ENCODE measurements around the gene SPEF1. TPM values are rescaled to one million over a fixed set of nuclear protein-coding genes. Genes with fewer than 3 reads are reported as not detected.

Gene SPEF1
- total and polyA plus RNA-seq, 2 of the 4 experiments (the other 2 are of a cell fraction) = 0.15 TPM; not detected in 1

GRCh38 chr20:3826420-3826819 lies 45.2 kb upstream of the SPEF1 start:
- H3K23ac ChIP-seq (ENCODE audit: low read depth, low read length) = no peak overlapping the region
- H3K9me3 ChIP-seq (ENCODE audit: control insufficient read depth, insufficient read depth, low read length) = no peaks in the 10 kb centered on the region
- peaks cover 36% of the 10 kb centered on the region for H3K36me3 ChIP-seq (ENCODE audit: control insufficient read depth, insufficient read depth, low read length)
- no peak for DNase-seq
- intact Hi-C loops (cut with micrococcal nuclease) = no loop called here
- no peaks in the 10 kb centered on the region; the same call in 1 of the 2 replicates for H3K4me1 ChIP-seq (ENCODE audit: control insufficient read depth, insufficient read depth, low read length)
- H3K4me3 ChIP-seq (ENCODE audit: insufficient read depth, low read depth, low read length) = no peak overlapping the region
- TF ChIP-seq SMC3 (IDR thresholded peaks at IDR 0.05; ENCODE audit: low read depth, low read length) (no peak), FOS (IDR thresholded peaks at IDR 0.05; ENCODE audit: low read depth, low read length) (no peak), MAFK (IDR thresholded peaks at IDR 0.05; ENCODE audit: low read depth, low read length) (no peak), RFX5 (IDR thresholded peaks at IDR 0.05; ENCODE audit: low read depth, low read length) (no peak), POLR2A (IDR thresholded peaks at IDR 0.05; ENCODE audit: low read depth, low read length) (no peak), NFE2L2 (IDR thresholded peaks at IDR 0.05; ENCODE audit: low read depth, low read length) (no peak), CEBPB (IDR thresholded peaks at IDR 0.05; ENCODE audit: low read depth, low read length) (no peak)
- H3K9ac ChIP-seq (ENCODE audit: low read depth, low read length) = no peak overlapping the region
- no peak overlapping the region for H3K4me2 ChIP-seq (ENCODE audit: low read depth, low read length)
- H4K5ac ChIP-seq (ENCODE audit: low read depth, low read length) = no peak overlapping the region
- H2AK9ac ChIP-seq (replicated peaks; ENCODE audit: low read depth, low read length, poor library complexity) = no peak overlapping the region
- no peaks in the 10 kb centered on the region for H3K27me3 ChIP-seq (ENCODE audit: control insufficient read depth, insufficient read depth, low read length)
- 88% methylated on average over 1 of the region's 4 CpGs; no CpG with 5 or more reads in 1 of the 2 experiments for WGBS, 2 experiments (ENCODE audit: extremely low coverage in 2 of 2, insufficient read length in 1 of 2)
- peaks cover 7 to 13% of the 10 kb centered on the region in 2 experiments; a peak in 3 of 4 replicates for H3K79me1 ChIP-seq (ENCODE audit: low read depth in 1 of 2, low read length in 2 of 2)
- no peak overlapping the region for H3K4ac ChIP-seq (ENCODE audit: low read depth, low read length)
- no TSS peak for BruUV-seq (replicated peaks)
- no peak overlapping the region for H2AFZ ChIP-seq (replicated peaks; ENCODE audit: low read length, poor library complexity)
- H3K18ac ChIP-seq (ENCODE audit: low read depth, low read length) = no peak overlapping the region
- H4K91ac ChIP-seq (ENCODE audit: insufficient read depth, low read depth, low read length) = no peak overlapping the region
- no peak overlapping the region for H2BK120ac ChIP-seq (ENCODE audit: low read depth, low read length)
- in situ Hi-C loops (cut with MboI; ENCODE audit: low sequenced_read_pairs) = no loop called here
- H4K8ac ChIP-seq (ENCODE audit: low read depth in 2 of 2, low read length in 2 of 2) = no peak overlapping the region
- H4K20me1 ChIP-seq (ENCODE audit: insufficient read depth, low read length) = no peaks in the 10 kb centered on the region
- no peak overlapping the region for H2BK5ac ChIP-seq (ENCODE audit: low read depth, low read length, poor library complexity, severe bottlenecking)
- 0 out of 2 replicates have a peak, but pooled peaks cover 6% of the 10 kb centered on the region for H3K9me1 ChIP-seq (ENCODE audit: insufficient read depth, low read length)
- no peak overlapping the region for H3K56ac ChIP-seq (ENCODE audit: extremely low read depth, insufficient read depth, low read length)
- no peak overlapping the region for H2BK20ac ChIP-seq (ENCODE audit: low read depth, low read length)
- ChIA-PET POLR2A (ENCODE audit: unreplicated experiment) (no interaction called here), CTCF (interaction anchor here (0.5 kb wide), 1 partner anchor 151 kb away, joined by 4 read pairs; no protein-coding TSS in a partner anchor)
- H2BK15ac ChIP-seq (ENCODE audit: low read depth, low read length) = no peak overlapping the region
- ATAC-seq (ENCODE audit: low read depth) = no peak
- H3K27ac ChIP-seq (ENCODE audit: insufficient read depth, low read length) = no peak overlapping the region
- dilution Hi-C loops (cut with HindIII; ENCODE audit: low sequenced_read_pairs, unreplicated experiment) = no loop called here
- H3K14ac ChIP-seq (replicated peaks; ENCODE audit: low read depth, low read length) = no peak overlapping the region
- H2AK5ac ChIP-seq (ENCODE audit: low read depth, low read length) = no peak overlapping the region

Measured in IMR-90 (cell line).